Loucy (cell line): ENCODE results near the gene GLYR1.

ENCODE experiments used
- H2AFZ ChIP-seq: fragments of 200-600 bp; sonication (generic); 2 replicates; pipeline ENCODE4 v1.6.0; 2016; ENCODE audit warnings: antibody characterized with exemption, mild to moderate bottlenecking, low read length, moderate library complexity
- H3F3A ChIP-seq: fragments of 200-600 bp; 2 replicates; pipeline ENCODE4 v1.6.0; 2016; ENCODE audit warnings: antibody characterized with exemption, low read depth, mild to moderate bottlenecking
- H3K27me3 ChIP-seq: fragments of 200-600 bp; sonication (generic); 2 replicates; pipeline ENCODE4 v1.6.1; 2014; ENCODE audit warnings: low read length, mild to moderate bottlenecking; ENCODE audit not compliant: insufficient read depth, poor library complexity, severe bottlenecking
- H3K36me3 ChIP-seq: fragments of 200-600 bp; sonication (generic); 2 replicates; pipeline ENCODE4 v1.6.1; 2016; ENCODE audit warnings: low read length; ENCODE audit not compliant: insufficient read depth
- H3K4me1 ChIP-seq: fragments of 200-600 bp; sonication (generic); 2 replicates; pipeline ENCODE4 v1.5.1; 2014; ENCODE audit warnings: low read length, mild to moderate bottlenecking; ENCODE audit not compliant: insufficient read depth, poor library complexity, severe bottlenecking
- H3K4me2 ChIP-seq: fragments of 200-600 bp; sonication (generic); 2 replicates; pipeline ENCODE4 v1.6.0; 2014; ENCODE audit warnings: antibody characterized with exemption, low read length, low read depth, mild to moderate bottlenecking; ENCODE audit not compliant: poor library complexity, severe bottlenecking
- H3K4me3 ChIP-seq: fragments of 200-600 bp; sonication (generic); 2 replicates; pipeline ENCODE4 v1.5.1; 2014; ENCODE audit warnings: low read length, mild to moderate bottlenecking, mixed read lengths; ENCODE audit not compliant: poor library complexity, severe bottlenecking
- H3K79me2 ChIP-seq: fragments of 200-600 bp; sonication (generic); 2 replicates; pipeline ENCODE4 v1.6.1; 2014; ENCODE audit warnings: low read length; ENCODE audit not compliant: insufficient read depth
- H3K9ac ChIP-seq: fragments of 200-600 bp; sonication (generic); 2 replicates; pipeline ENCODE4 v1.6.0; 2014; ENCODE audit warnings: mild to moderate bottlenecking, low read depth, low read length, moderate library complexity; ENCODE audit not compliant: poor library complexity, severe bottlenecking
- H3K9me2 ChIP-seq: fragments of 200-600 bp; sonication (generic); replicated peaks from 2 replicates; pipeline ENCODE4 v1.6.1; 2016; ENCODE audit warnings: low read depth, low read length, mixed read lengths
- H3K9me3 ChIP-seq: fragments of 200-600 bp; sonication (generic); 2 replicates; pipeline ENCODE4 v1.6.1; 2014; ENCODE audit warnings: mild to moderate bottlenecking, antibody characterized with exemption, low read length, low read depth; ENCODE audit not compliant: insufficient read depth
- H4K20me1 ChIP-seq: fragments of 200-600 bp; sonication (generic); 2 replicates; pipeline ENCODE4 v1.6.0; 2014; ENCODE audit warnings: antibody characterized with exemption, low read length, mild to moderate bottlenecking; ENCODE audit not compliant: insufficient read depth, poor library complexity, severe bottlenecking
- EZH2phosphoT487 ChIP-seq: fragments of 200-600 bp; IDR thresholded peaks from 2 replicates; pipeline ENCODE4 v1.6.1; 2018; ENCODE audit warnings: antibody characterized with exemption, mild to moderate bottlenecking, moderate library complexity, borderline replicate concordance
- TF ChIP-seq, protein P1 (sequence below): fragments of 200-600 bp; sonication (generic); conservative IDR thresholded peaks from 2 replicates; pipeline ENCODE4 v1.5.1; 2014; ENCODE audit warnings: mild to moderate bottlenecking, antibody characterized with exemption, low read length

Gene GLYR1

GRCh38 chr16:4788910-4789309, 58.2 kb downstream of the GLYR1 start:
- no peaks in the 10 kb centered on the region for H3K9me3 ChIP-seq
- H3K4me2 ChIP-seq: no peak overlapping the region
- no peaks in the 10 kb centered on the region for H3K27me3 ChIP-seq
- no peak overlapping the region for H3K9ac ChIP-seq
- H3K4me1 ChIP-seq: no peaks in the 10 kb centered on the region
- H3K9me2 ChIP-seq: no peaks in the 10 kb centered on the region
- H3K4me3 ChIP-seq: no peak overlapping the region
- no peaks in the 10 kb centered on the region for H4K20me1 ChIP-seq
- TF ChIP-seq, protein P1, sequence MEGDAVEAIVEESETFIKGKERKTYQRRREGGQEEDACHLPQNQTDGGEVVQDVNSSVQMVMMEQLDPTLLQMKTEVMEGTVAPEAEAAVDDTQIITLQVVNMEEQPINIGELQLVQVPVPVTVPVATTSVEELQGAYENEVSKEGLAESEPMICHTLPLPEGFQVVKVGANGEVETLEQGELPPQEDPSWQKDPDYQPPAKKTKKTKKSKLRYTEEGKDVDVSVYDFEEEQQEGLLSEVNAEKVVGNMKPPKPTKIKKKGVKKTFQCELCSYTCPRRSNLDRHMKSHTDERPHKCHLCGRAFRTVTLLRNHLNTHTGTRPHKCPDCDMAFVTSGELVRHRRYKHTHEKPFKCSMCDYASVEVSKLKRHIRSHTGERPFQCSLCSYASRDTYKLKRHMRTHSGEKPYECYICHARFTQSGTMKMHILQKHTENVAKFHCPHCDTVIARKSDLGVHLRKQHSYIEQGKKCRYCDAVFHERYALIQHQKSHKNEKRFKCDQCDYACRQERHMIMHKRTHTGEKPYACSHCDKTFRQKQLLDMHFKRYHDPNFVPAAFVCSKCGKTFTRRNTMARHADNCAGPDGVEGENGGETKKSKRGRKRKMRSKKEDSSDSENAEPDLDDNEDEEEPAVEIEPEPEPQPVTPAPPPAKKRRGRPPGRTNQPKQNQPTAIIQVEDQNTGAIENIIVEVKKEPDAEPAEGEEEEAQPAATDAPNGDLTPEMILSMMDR: no peak
- TF ChIP-seq EZH2phosphoT487: no peak
- H3K79me2 ChIP-seq: no peaks in the 10 kb centered on the region
- H3K36me3 ChIP-seq: no peaks in the 10 kb centered on the region
- no peaks in the 10 kb centered on the region for H3F3A ChIP-seq
- H2AFZ ChIP-seq: no peak overlapping the region

DNA sequence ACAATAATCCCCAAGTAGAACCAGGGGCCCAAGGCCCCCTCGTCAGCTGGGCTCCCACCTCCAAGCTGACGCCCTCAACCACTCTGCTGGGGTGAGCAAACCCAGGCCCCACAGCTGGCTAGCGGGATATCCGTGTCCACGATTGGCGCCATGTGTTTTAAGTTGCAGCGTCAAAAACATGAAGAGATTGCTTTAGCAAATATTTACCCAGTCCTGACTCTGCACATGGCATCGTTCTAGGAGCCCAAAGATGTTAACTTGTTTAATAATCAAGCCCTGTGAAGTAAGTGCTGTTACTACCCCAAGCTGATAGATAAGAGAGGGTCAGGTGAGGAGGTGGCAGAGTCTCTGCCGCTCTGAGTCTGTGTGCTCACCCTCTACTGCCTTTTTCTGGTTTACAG, 58.6 kb downstream of the GLYR1 start:
- no peaks in the 10 kb centered on the region for H3K9me3 ChIP-seq
- no peak overlapping the region; the same call in 1 of the 2 replicates for H2AFZ ChIP-seq
- no peaks in the 10 kb centered on the region for H3K4me1 ChIP-seq
- no peak overlapping the region for H3K9ac ChIP-seq
- H3K36me3 ChIP-seq: no peaks in the 10 kb centered on the region
- H3K9me2 ChIP-seq: no peaks in the 10 kb centered on the region
- no peak overlapping the region for H3K4me2 ChIP-seq
- H3F3A ChIP-seq: no peaks in the 10 kb centered on the region
- H3K27me3 ChIP-seq: no peaks in the 10 kb centered on the region
- no peak overlapping the region for H3K4me3 ChIP-seq
- TF ChIP-seq, protein P1: no peak
- no peaks in the 10 kb centered on the region for H3K79me2 ChIP-seq
- no peaks in the 10 kb centered on the region for H4K20me1 ChIP-seq

DNA sequence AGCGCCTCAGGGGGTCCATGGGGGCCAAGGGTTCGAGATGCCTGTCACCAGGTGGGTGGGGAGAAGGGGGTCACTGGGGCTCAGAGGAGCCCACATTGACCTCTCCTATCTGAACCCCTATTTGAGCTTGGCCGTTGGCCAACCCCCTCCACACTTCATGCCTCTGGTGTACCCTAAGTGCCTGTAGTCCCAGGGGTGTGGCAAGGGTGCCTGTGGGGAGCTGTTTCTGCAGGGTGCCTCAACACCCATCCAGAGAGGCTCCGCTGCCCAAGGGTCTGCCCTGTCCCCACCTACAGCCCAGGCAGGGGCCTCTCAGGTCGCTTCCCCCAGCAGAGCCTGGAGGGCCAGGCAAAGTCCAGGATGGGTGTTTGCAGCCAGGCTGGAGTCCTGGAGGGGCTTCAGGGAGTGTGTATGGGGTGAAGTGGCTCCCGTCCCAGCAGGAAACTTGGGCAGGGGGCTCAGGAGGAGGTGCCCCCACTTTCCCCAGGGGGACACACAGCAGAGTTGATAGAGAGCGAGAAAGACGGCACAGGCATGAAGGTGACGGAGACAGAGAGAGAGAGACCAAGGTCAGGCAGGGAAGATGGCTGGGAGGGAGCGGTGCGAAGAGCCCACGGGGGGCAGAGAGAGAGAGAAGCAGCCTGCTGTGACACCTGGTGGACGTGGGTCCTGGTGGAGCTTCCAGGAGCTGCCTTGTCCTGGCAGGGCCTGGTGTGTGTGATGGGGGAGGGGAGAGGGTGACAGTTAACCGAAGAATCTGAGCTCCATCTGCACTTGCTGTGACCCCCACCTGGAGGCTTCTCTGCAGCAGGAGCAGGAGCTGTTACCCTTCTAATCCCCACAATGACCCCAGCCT, 59.2 kb downstream of the GLYR1 start, which contains the start of gene SEPTIN12:
Gene SEPTIN12 (minus strand): TSS at position 719 of the 856 bp plus-strand sequence. CDS start 700 bp downstream, at position 19.
- no peak within 1 kb of the TSS for H3K4me3 ChIP-seq
- no peaks in the 10 kb centered on the region for H3K4me1 ChIP-seq
- TF ChIP-seq EZH2phosphoT487: no peak
- TF ChIP-seq, protein P1: no peak
- no peaks in the 10 kb centered on the region for H3K9me2 ChIP-seq
- no peaks in the 10 kb centered on the region for H3K9me3 ChIP-seq
- no peak within 1 kb of the TSS; the same call in 1 of the 2 replicates for H2AFZ ChIP-seq
- H3K36me3 ChIP-seq: no peaks in the 10 kb centered on the region
- H3K27me3 ChIP-seq: no peaks in the 10 kb centered on the region
- no peaks in the 10 kb centered on the region for H4K20me1 ChIP-seq
- H3K79me2 ChIP-seq: no peaks in the 10 kb centered on the region
- no peaks in the 10 kb centered on the region for H3F3A ChIP-seq
- H3K9ac ChIP-seq: no peak within 1 kb of the TSS
- H3K4me2 ChIP-seq: no peak within 1 kb of the TSS
